ENCODE measurements around the gene CHML.

DNA sequence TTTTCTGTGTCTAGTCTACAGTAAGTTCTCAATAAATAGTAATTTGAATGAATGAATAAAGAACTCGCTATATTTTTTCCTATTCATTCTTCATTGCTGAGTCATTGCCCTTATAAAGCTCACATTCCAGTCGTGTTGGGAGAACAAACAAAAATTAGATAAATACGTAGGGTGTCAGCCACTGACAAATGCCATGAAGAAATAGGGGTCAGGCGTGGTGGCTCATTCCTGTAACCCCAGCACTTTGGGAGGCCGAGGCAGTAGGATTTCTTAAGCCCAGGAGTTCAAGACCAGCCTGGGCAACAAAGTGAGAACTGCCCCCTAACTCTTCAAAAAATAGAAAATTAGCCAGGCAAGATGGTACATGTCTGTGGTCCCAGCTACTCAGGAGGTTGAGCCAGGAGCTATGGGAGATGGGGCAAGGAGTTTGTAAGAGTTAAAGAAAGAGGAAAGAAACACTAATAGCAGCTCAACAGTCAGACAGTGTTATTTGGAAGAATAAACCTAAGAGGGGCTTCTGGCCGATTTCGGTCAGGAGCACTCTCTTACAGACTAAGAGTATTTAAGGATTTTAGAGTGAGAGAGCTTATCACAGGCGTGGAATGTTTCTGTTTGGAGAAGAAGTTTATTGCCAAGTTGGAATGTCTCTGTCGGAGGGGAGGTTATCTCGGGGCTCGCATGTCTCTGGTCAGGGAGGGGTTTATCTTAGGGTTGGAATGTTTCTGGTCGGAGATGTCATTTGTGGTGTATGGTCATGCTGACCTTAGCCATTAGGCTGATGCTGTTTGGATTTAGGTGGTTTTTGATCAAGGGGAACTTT, 1.8 kb upstream of the CHML start:
- TF ChIP-seq, protein P1, sequence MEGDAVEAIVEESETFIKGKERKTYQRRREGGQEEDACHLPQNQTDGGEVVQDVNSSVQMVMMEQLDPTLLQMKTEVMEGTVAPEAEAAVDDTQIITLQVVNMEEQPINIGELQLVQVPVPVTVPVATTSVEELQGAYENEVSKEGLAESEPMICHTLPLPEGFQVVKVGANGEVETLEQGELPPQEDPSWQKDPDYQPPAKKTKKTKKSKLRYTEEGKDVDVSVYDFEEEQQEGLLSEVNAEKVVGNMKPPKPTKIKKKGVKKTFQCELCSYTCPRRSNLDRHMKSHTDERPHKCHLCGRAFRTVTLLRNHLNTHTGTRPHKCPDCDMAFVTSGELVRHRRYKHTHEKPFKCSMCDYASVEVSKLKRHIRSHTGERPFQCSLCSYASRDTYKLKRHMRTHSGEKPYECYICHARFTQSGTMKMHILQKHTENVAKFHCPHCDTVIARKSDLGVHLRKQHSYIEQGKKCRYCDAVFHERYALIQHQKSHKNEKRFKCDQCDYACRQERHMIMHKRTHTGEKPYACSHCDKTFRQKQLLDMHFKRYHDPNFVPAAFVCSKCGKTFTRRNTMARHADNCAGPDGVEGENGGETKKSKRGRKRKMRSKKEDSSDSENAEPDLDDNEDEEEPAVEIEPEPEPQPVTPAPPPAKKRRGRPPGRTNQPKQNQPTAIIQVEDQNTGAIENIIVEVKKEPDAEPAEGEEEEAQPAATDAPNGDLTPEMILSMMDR (conservative IDR thresholded peaks at IDR 0.05; ENCODE audit: low read depth in 2 of 2) = no peak
- no peak for TF ChIP-seq STAT1 (IDR thresholded peaks at IDR 0.05; ENCODE audit: unreplicated experiment)
- no peak for TF ChIP-seq CREB1 (CRISPR knock-in tag; IDR thresholded peaks at IDR 0.05; ENCODE audit: low read depth)
- no peak for TF ChIP-seq POLR2AphosphoS5 (IDR thresholded peaks at IDR 0.05; ENCODE audit: low read depth)
- no peak for TF ChIP-seq EZH2 (IDR thresholded peaks at IDR 0.05; ENCODE audit: low read depth, unreplicated experiment)
- TF ChIP-seq JUNB (IDR thresholded peaks at IDR 0.05; ENCODE audit: unreplicated experiment) = no peak
- TF ChIP-seq, protein P2, sequence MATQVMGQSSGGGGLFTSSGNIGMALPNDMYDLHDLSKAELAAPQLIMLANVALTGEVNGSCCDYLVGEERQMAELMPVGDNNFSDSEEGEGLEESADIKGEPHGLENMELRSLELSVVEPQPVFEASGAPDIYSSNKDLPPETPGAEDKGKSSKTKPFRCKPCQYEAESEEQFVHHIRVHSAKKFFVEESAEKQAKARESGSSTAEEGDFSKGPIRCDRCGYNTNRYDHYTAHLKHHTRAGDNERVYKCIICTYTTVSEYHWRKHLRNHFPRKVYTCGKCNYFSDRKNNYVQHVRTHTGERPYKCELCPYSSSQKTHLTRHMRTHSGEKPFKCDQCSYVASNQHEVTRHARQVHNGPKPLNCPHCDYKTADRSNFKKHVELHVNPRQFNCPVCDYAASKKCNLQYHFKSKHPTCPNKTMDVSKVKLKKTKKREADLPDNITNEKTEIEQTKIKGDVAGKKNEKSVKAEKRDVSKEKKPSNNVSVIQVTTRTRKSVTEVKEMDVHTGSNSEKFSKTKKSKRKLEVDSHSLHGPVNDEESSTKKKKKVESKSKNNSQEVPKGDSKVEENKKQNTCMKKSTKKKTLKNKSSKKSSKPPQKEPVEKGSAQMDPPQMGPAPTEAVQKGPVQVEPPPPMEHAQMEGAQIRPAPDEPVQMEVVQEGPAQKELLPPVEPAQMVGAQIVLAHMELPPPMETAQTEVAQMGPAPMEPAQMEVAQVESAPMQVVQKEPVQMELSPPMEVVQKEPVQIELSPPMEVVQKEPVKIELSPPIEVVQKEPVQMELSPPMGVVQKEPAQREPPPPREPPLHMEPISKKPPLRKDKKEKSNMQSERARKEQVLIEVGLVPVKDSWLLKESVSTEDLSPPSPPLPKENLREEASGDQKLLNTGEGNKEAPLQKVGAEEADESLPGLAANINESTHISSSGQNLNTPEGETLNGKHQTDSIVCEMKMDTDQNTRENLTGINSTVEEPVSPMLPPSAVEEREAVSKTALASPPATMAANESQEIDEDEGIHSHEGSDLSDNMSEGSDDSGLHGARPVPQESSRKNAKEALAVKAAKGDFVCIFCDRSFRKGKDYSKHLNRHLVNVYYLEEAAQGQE (IDR thresholded peaks at IDR 0.05; ENCODE audit: unreplicated experiment) = no peak
- no peak for TF ChIP-seq NANOG (IDR thresholded peaks at IDR 0.05; ENCODE audit: borderline replicate concordance)
- TF ChIP-seq, protein P3, sequence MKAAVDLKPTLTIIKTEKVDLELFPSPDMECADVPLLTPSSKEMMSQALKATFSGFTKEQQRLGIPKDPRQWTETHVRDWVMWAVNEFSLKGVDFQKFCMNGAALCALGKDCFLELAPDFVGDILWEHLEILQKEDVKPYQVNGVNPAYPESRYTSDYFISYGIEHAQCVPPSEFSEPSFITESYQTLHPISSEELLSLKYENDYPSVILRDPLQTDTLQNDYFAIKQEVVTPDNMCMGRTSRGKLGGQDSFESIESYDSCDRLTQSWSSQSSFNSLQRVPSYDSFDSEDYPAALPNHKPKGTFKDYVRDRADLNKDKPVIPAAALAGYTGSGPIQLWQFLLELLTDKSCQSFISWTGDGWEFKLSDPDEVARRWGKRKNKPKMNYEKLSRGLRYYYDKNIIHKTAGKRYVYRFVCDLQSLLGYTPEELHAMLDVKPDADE (IDR thresholded peaks at IDR 0.05) = no peak
- TF ChIP-seq, protein P4, sequence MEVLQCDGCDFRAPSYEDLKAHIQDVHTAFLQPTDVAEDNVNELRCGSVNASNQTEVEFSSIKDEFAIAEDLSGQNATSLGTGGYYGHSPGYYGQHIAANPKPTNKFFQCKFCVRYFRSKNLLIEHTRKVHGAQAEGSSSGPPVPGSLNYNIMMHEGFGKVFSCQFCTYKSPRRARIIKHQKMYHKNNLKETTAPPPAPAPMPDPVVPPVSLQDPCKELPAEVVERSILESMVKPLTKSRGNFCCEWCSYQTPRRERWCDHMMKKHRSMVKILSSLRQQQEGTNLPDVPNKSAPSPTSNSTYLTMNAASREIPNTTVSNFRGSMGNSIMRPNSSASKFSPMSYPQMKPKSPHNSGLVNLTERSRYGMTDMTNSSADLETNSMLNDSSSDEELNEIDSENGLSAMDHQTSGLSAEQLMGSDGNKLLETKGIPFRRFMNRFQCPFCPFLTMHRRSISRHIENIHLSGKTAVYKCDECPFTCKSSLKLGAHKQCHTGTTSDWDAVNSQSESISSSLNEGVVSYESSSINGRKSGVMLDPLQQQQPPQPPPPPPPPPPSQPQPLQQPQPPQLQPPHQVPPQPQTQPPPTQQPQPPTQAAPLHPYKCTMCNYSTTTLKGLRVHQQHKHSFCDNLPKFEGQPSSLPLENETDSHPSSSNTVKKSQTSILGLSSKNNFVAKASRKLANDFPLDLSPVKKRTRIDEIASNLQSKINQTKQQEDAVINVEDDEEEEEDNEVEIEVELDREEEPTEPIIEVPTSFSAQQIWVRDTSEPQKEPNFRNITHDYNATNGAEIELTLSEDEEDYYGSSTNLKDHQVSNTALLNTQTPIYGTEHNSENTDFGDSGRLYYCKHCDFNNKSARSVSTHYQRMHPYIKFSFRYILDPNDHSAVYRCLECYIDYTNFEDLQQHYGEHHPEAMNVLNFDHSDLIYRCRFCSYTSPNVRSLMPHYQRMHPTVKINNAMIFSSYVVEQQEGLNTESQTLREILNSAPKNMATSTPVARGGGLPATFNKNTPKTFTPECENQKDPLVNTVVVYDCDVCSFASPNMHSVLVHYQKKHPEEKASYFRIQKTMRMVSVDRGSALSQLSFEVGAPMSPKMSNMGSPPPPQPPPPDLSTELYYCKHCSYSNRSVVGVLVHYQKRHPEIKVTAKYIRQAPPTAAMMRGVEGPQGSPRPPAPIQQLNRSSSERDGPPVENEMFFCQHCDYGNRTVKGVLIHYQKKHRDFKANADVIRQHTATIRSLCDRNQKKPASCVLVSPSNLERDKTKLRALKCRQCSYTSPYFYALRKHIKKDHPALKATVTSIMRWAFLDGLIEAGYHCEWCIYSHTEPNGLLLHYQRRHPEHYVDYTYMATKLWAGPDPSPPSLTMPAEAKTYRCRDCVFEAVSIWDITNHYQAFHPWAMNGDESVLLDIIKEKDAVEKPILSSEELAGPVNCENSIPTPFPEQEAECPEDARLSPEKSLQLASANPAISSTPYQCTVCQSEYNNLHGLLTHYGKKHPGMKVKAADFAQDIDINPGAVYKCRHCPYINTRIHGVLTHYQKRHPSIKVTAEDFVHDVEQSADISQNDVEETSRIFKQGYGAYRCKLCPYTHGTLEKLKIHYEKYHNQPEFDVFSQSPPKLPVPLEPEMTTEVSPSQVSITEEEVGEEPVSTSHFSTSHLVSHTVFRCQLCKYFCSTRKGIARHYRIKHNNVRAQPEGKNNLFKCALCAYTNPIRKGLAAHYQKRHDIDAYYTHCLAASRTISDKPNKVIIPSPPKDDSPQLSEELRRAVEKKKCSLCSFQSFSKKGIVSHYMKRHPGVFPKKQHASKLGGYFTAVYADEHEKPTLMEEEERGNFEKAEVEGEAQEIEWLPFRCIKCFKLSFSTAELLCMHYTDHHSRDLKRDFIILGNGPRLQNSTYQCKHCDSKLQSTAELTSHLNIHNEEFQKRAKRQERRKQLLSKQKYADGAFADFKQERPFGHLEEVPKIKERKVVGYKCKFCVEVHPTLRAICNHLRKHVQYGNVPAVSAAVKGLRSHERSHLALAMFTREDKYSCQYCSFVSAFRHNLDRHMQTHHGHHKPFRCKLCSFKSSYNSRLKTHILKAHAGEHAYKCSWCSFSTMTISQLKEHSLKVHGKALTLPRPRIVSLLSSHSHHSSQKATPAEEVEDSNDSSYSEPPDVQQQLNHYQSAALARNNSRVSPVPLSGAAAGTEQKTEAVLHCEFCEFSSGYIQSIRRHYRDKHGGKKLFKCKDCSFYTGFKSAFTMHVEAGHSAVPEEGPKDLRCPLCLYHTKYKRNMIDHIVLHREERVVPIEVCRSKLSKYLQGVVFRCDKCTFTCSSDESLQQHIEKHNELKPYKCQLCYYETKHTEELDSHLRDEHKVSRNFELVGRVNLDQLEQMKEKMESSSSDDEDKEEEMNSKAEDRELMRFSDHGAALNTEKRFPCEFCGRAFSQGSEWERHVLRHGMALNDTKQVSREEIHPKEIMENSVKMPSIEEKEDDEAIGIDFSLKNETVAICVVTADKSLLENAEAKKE (CRISPR knock-in tag; IDR thresholded peaks at IDR 0.05) = no peak

All from GM23338 (cell line).